Memory B cell (primary cell): ENCODE data around the gene GLP1R.

ENCODE experiments used
- ATAC-seq: fragments of 150-1000 bp; cut with Tn5 transposase; 2 replicates; pipeline ENCODE4 v1.10.0; 2021; ENCODE audit warnings: low read depth, mild to moderate bottlenecking, moderate library complexity
- DNase-seq, 2 donors: peaks; one replicate each; pipeline ENCODE4 v3.0.0; 2022; ENCODE audit warnings: low spot score in 2 of 2
- H3K27ac Mint-ChIP-seq: one replicate; pipeline ENCODE4 v1.8.0; 2022; ENCODE audit warnings: mild to moderate bottlenecking, moderate library complexity, mixed read lengths
- H3K27me3 Mint-ChIP-seq: one replicate; pipeline ENCODE4 v1.8.0; 2022; ENCODE audit warnings: mixed read lengths
- H3K36me3 Mint-ChIP-seq: one replicate; pipeline ENCODE4 v1.8.0; 2022; ENCODE audit warnings: mild to moderate bottlenecking, mixed read lengths
- H3K4me1 Mint-ChIP-seq: one replicate; pipeline ENCODE4 v1.8.0; 2022; ENCODE audit warnings: mixed read lengths
- H3K4me3 Mint-ChIP-seq: one replicate; pipeline ENCODE4 v1.8.0; 2022; ENCODE audit warnings: mild to moderate bottlenecking, moderate library complexity, mixed read lengths
- H3K9me3 Mint-ChIP-seq: one replicate; pipeline ENCODE4 v1.8.0; 2022; ENCODE audit warnings: mixed read lengths

The GLP1R gene

GRCh38 chr6:39061588-39061987, 13.0 kb downstream of the GLP1R start:
- Mint-ChIP-seq H3K9me3 (no peaks in the 10 kb centered on the region), H3K36me3 (no peaks in the 10 kb centered on the region), H3K27ac (no peak overlapping the region), H3K4me1 (no peaks in the 10 kb centered on the region), H3K4me3 (no peak overlapping the region), H3K27me3 (peaks cover 17% of the 10 kb centered on the region)
- DNase-seq (no peak), ATAC-seq (no peak)

DNA sequence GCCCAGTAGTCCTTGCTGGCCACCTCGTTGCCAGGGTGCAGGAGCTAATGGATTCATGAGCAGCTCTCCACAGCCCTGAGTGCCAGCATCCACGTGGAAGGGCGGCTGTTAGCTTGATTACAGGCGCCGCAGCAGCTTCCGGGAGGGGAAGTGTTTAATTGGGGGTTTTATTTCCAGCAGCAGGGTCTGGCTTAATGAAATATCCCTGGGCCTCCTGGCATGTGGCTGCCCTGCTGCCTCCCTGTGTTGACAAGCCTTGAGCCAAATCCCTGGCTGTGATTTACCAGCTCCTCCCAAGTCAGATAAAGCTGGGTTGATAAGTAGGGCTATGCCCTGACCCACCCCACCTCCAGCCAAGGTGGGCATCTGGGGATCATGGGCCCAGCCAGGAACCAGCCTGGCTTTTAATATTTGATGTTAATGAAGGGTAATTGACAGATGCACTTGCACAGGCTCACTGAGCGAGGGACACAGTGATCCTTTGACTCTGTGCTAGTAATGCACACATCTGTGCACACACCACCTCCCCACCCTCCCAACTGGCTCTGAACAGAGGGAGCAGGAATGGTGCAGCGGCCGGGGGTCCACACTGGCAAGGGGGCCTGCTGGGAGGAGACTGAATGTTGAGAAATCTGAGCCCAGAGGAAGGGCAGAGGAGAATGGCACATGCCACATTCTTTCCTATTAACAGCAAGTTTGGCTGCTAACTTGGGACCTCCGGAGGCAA, 13.6 kb downstream of the GLP1R start:
- Mint-ChIP-seq H3K9me3 (no peaks in the 10 kb centered on the region), H3K4me1 (no peaks in the 10 kb centered on the region), H3K4me3 (no peak overlapping the region), H3K27ac (no peak overlapping the region), H3K27me3 (peaks cover 17% of the 10 kb centered on the region), H3K36me3 (no peaks in the 10 kb centered on the region)
- no peak for DNase-seq
- ATAC-seq, result no peak

DNA sequence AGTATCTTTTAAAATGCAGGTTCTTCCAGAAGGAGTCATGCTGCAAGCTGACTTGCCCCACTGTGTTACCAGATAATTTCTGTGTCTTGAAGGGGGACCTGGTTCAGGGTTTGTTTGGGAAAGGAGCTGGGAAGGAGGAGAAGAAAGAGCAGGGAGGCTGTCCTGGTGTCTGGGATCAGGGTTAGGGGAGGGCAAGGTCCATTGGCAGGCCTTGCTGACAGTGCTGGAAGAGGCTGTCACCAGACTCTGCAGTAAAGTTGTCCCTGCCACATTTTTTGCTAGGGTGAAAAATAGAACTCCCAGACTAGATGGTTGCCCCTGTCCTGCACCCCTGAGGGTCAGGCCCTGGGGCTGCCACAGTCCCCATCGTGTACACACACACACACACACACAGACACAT, 14.9 kb downstream of the GLP1R start:
- H3K4me1 Mint-ChIP-seq, result no peaks in the 10 kb centered on the region
- no peaks in the 10 kb centered on the region for H3K9me3 Mint-ChIP-seq
- H3K27ac Mint-ChIP-seq, result no peak overlapping the region
- DNase-seq (no peak), ATAC-seq (no peak)
- H3K4me3 Mint-ChIP-seq, result no peak overlapping the region
- H3K36me3 Mint-ChIP-seq, result no peaks in the 10 kb centered on the region
- peaks cover 15% of the 10 kb centered on the region for H3K27me3 Mint-ChIP-seq

- no peaks in the 10 kb centered on the region for H3K4me1 Mint-ChIP-seq
- no peak overlapping the region for H3K27ac Mint-ChIP-seq
- H3K9me3 Mint-ChIP-seq, result no peaks in the 10 kb centered on the region
- no peaks in the 10 kb centered on the region for H3K36me3 Mint-ChIP-seq
- ATAC-seq, result no peak
- H3K27me3 Mint-ChIP-seq, result peaks cover 7% of the 10 kb centered on the region
- no peak overlapping the region for H3K4me3 Mint-ChIP-seq
- no peak for DNase-seq
These were observed 17.0 kb downstream of the GLP1R start for GRCh38 chr6:39065561-39065960.

DNA sequence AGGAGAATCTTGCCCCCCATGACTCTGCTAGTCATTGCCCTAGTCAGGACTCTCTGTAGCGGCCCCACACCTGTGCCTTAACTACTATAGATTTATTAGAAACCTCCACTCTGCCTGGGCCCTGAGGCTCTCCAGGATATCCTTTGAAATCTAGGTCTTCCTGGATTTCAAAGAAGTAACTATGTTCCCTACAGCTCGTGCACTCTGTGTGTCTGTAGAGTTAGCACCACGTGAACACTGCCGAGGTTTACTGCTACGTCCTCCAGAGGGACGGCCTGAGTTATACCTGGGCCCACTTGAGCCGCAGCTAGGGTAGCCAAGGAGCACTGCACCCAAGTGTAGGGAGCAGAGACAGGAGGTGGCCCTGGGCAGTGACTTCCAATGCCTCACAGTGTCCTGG, 19.8 kb downstream of the GLP1R start:
- DNase-seq, result no peak
- Mint-ChIP-seq H3K4me1 (no peaks in the 10 kb centered on the region), H3K27me3 (peaks cover 8% of the 10 kb centered on the region), H3K4me3 (no peak overlapping the region), H3K9me3 (no peaks in the 10 kb centered on the region), H3K36me3 (no peaks in the 10 kb centered on the region), H3K27ac (no peak overlapping the region)
- no peak for ATAC-seq

DNA sequence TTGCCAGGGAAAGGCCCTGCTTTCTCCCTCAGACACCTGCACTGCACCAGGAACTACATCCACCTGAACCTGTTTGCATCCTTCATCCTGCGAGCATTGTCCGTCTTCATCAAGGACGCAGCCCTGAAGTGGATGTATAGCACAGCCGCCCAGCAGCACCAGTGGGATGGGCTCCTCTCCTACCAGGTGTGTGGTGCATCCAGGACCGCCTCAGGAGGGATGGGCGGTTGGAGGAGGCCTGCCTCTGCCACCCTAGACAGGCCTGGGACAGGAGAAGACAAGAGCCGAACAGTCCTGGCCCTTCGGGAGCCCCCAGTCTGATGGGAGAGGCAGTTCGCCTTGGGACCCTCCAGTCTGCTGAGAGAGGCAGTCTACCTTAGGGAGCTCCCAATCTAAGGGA, 24.2 kb downstream of the GLP1R start:
- Mint-ChIP-seq H3K36me3 (no peaks in the 10 kb centered on the region), H3K27ac (no peak overlapping the region)

DNA sequence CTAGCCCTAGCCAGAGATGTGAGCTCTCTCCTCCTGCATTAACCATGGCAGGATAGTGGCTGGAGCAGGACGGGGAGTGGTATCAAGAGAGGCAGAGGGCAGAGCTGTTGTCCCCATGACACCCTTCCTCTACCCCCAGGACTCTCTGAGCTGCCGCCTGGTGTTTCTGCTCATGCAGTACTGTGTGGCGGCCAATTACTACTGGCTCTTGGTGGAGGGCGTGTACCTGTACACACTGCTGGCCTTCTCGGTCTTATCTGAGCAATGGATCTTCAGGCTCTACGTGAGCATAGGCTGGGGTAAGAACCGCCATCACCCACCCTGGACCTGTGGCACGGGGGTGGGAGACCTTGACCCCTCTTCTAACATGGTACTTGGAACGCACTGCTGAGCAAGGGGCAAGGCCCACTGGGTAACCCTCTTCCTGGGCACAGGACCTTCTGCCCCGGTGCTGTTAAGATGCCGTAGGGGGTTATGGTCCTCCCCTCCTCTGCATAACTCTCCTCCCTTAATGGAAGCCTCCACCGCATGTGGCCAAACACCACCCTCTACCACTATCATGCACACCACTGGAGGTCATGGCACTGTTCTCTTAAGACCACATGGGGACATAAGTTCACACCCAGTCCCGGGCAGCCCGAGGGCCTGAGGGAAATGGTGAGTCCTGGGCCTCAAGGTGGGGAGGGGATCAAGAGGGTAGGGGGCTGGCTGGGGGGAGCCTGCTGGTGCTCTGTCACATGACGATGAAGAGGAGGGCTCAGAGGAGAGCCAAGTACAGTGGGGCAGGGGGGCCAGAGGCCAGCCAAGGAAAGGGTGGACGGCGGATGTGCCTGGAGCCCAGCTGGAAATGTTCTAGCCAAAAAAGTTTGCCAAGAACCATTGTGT, 25.1 kb downstream of the GLP1R start:
- no peaks in the 10 kb centered on the region for H3K36me3 Mint-ChIP-seq
- no peaks in the 10 kb centered on the region for H3K9me3 Mint-ChIP-seq
- no peaks in the 10 kb centered on the region for H3K4me1 Mint-ChIP-seq
- H3K4me3 Mint-ChIP-seq, result no peak overlapping the region
- ATAC-seq (no peak), DNase-seq (no peak)
- peaks cover 7% of the 10 kb centered on the region for H3K27me3 Mint-ChIP-seq
- H3K27ac Mint-ChIP-seq, result no peak overlapping the region

More for the DNA sequence above, 24.2 kb downstream of the GLP1R start:
- Mint-ChIP-seq H3K4me1 (no peaks in the 10 kb centered on the region), H3K9me3 (no peaks in the 10 kb centered on the region), H3K4me3 (no peak overlapping the region), H3K27me3 (peaks cover 7% of the 10 kb centered on the region)
- no peak for ATAC-seq
- no peak for DNase-seq

DNA sequence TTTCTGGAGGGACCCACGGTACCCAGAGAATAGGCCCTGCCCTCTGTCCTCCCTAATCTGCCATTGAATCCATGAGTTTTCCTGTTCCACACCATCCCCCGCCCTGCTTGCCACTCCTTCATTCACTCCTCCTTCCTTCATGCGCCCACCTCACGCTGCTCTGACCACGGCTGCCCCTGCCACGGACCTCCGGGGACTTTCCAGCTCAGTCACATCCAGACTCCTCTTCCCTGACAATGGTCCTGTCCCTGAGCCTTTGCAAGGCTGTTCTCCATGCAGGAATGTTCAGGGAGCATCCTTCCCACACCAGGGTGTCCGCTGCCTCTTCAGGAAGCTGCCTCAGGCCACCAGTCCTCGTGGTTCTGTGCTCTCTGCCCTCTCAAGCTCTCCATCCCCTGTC, 25.9 kb downstream of the GLP1R start:
- ATAC-seq, result no peak
- no peak overlapping the region for H3K27ac Mint-ChIP-seq
- no peak overlapping the region for H3K4me3 Mint-ChIP-seq

DNA sequence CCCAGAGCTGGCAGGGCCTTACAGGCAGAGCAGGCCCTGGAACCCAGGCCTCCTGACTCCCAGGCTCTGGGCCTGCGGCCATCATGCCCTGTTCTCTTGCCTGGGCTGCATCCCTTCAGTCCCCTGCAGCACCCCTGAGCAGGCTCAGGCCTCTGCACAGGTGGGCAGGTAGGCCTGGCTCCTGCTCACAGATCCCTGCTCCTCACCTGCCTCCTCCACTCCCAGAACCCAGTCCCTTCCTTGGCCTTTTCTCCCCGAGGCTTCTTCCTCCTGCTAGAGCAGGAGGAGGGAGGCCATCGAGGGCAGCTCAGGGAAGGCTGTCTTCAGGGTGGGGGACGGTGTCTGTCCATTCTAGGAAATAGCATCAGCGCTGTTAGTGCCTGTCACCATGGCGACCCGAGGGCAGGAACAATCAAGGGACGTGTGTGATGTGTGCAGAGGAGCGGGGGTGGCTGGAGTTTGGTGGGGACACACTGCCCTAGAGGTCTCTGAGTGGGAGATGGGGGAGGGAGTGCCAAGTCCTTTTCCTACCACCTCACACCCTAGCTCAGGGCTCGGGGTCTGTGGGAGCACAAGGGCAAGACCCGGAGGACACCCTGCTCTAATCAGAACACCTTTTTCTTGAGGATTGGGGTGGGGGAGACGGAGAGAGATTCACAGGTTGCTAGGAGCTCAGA, 26.6 kb downstream of the GLP1R start:
- Mint-ChIP-seq H3K27ac (no peak overlapping the region), H3K27me3 (peaks cover 7% of the 10 kb centered on the region), H3K9me3 (no peaks in the 10 kb centered on the region), H3K36me3 (no peaks in the 10 kb centered on the region), H3K4me3 (no peak overlapping the region), H3K4me1 (no peaks in the 10 kb centered on the region)
- ATAC-seq (no peak), DNase-seq (no peak)

More for the DNA sequence above, 25.9 kb downstream of the GLP1R start:
- Mint-ChIP-seq H3K9me3 (no peaks in the 10 kb centered on the region), H3K4me1 (no peaks in the 10 kb centered on the region), H3K27me3 (peaks cover 7% of the 10 kb centered on the region), H3K36me3 (no peaks in the 10 kb centered on the region)
- no peak for DNase-seq

DNA sequence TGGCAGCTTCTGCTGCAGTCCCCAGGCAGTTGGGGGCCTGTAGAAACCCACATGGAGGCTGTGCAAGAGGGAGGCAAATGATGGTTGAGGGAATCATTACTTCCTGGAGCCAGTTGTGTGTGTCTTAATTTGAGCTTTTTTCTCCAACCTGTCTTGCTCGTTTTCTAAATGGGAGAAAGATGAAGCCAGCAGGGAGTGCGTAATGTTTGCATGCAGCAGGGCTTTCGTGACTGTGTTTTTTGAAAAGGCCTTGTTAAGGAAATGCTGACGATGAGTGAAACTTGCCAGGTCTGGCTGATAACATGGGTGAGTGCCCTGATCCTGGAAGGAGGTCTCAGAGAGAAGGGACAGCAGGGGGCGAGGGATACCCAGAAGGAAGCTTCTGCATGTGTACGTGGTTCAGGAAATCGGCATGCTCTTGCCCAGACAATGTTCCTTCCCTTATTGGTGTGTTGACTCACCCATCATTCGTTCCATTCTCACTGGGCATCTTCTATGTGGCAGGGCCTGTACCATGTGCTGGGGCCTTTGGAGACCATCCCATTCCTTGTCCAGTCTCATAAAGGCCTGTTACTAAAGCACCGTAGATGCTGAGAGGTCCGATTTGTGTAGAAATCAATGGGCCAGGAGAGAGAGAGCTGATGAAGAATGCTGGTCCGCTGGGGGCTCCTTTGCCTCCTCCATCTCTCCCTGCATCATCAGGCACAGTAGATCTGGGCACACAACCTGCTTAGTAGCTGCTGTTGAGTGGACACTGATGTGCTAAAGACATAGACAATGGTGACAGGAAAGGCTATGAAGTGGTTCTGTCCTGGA, 27.4 kb downstream of the GLP1R start:
- Mint-ChIP-seq H3K36me3 (no peaks in the 10 kb centered on the region), H3K27ac (no peak overlapping the region), H3K4me1 (no peaks in the 10 kb centered on the region), H3K4me3 (no peak overlapping the region), H3K27me3 (peaks cover 7% of the 10 kb centered on the region), H3K9me3 (no peaks in the 10 kb centered on the region)
- no peak for ATAC-seq
- DNase-seq, result no peak

GRCh38 chr6:39076623-39077535, 28.3 kb downstream of the GLP1R start:
- ATAC-seq, result no peak
- Mint-ChIP-seq H3K4me3 (no peak overlapping the region), H3K36me3 (no peaks in the 10 kb centered on the region), H3K4me1 (no peaks in the 10 kb centered on the region), H3K9me3 (no peaks in the 10 kb centered on the region), H3K27me3 (peaks cover 6% of the 10 kb centered on the region), H3K27ac (no peak overlapping the region)
- no peak for DNase-seq

GRCh38 chr6:39077882-39078594, 29.5 kb downstream of the GLP1R start:
- Mint-ChIP-seq H3K27ac (no peak overlapping the region), H3K36me3 (no peaks in the 10 kb centered on the region), H3K27me3 (peaks cover 5% of the 10 kb centered on the region), H3K4me3 (no peak overlapping the region), H3K4me1 (no peaks in the 10 kb centered on the region), H3K9me3 (no peaks in the 10 kb centered on the region)
- DNase-seq (no peak), ATAC-seq (no peak)
